Fibroblast of the aortic adventitia (primary cell): Measurements from ENCODE around the gene CECR2. TPM values are rescaled to one million over a fixed set of nuclear protein-coding genes. Genes with fewer than 3 reads are reported as not detected.

Experiments
- DNase-seq: peaks from one replicate; pipeline ENCODE4 v3.0.0-alpha.2; 2010; ENCODE audit warnings: low read depth
- H3K4me3 ChIP-seq: 2 replicates; pipeline ENCODE4 v1.5.1; 2011; ENCODE audit warnings: low read depth, mild to moderate bottlenecking, control low read depth, low read length, moderate library complexity
- total RNA-seq: library from RNA; depleted of rRNA; stranded (reverse); fragments of >200 nt; gene quantifications from 2 replicates; pipeline ENCODE4 v1.2.3, GENCODE V29; 2012; ENCODE audit warnings: low replicate concordance
- TF ChIP-seq, protein P1 (sequence below): IDR thresholded peaks from 2 replicates; pipeline ENCODE4 v1.5.1; 2011; ENCODE audit warnings: mild to moderate bottlenecking, low read length, control low read depth, inconsistent platforms; ENCODE audit not compliant: insufficient read depth

CECR2 gene
- total RNA-seq, 1 donor = not detected

DNA sequence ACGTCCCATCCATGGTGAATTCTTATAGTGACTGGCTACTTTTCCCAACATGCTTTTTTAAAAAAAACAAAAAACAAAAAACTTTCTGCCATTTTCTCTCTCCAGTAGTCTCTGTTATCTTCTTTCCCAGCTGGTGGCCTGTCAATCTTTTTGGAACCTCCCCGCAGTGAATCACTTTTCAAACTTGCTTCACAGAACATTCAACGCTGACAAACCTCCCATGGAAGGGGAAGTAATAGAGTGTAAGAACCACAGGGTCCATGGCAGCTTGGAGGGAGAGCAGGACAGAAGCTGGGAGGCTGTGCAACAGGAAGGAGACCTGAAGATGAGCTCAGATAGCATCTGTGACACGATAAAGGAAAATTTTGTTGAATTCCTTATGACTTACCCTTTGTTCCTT, 9.8 kb upstream of the CECR2 start:
- no peak for DNase-seq
- TF ChIP-seq, protein P1, sequence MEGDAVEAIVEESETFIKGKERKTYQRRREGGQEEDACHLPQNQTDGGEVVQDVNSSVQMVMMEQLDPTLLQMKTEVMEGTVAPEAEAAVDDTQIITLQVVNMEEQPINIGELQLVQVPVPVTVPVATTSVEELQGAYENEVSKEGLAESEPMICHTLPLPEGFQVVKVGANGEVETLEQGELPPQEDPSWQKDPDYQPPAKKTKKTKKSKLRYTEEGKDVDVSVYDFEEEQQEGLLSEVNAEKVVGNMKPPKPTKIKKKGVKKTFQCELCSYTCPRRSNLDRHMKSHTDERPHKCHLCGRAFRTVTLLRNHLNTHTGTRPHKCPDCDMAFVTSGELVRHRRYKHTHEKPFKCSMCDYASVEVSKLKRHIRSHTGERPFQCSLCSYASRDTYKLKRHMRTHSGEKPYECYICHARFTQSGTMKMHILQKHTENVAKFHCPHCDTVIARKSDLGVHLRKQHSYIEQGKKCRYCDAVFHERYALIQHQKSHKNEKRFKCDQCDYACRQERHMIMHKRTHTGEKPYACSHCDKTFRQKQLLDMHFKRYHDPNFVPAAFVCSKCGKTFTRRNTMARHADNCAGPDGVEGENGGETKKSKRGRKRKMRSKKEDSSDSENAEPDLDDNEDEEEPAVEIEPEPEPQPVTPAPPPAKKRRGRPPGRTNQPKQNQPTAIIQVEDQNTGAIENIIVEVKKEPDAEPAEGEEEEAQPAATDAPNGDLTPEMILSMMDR = no peak
- H3K4me3 ChIP-seq = no peak overlapping the region

DNA sequence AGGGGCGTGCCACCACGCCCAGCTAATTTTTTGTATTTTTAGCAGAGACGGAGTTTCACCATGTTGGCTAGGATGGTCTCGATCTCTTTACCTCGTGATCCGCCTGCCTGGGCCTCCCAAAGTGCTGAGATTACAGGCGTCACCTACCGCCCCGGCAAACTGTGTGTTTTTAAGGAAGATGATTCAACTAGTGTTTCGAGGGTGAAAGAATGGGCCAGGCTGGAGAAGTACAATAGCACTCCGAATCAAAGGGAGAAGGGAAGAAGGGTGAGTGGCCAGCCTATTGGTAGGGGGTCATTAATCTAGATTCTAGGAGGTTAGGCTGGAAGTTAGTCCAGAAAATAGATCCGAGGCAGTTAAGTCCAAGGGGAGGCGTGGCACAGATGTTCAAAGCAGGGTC, 2.9 kb upstream of the CECR2 start:
- H3K4me3 ChIP-seq = no peak overlapping the region
- TF ChIP-seq, protein P1 = no peak
- DNase-seq = no peak

DNA sequence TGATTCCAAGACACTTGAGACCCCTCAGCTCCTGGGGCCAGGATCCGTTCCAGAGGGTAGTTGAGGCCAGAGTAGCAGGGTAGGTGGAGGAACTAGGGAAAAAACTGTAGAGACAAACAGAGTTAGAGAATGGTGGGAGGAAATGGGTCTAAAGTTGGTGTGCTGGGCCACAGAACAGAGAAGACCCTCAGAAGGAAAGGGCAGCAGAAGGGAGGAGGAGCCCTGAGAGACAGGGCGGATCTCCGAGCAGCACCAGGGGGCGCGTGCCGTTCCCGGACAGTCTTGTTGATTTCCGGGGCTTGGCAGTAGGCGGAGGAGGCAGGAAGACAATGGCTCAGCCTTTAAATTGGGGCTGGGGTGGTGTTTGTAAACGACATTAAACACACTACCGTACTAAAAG, 2.4 kb upstream of the CECR2 start:
- no peak for DNase-seq
- H3K4me3 ChIP-seq = no peak overlapping the region
- TF ChIP-seq, protein P1 = no peak

DNA sequence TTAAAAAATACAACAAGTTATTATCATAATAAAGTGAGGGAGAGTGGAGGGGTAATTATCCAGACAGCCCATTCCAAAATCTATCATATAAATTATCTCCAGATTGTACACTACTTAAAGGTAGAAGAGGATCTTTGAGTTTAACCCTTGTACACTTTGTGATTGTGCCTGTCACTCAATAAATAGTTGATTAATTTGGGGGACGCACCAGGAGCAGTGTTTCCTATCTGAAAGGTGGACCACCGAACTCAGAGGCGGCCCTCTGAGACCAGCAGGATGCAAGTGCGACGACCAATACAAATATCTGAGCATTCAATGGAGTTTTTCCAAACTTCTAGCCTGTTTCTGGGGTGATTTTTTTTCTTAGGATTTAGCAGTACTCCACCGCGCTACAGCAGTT, 1.1 kb upstream of the CECR2 start:
- DNase-seq = no peak
- no peak overlapping the region for H3K4me3 ChIP-seq
- TF ChIP-seq, protein P1 = no peak

DNA sequence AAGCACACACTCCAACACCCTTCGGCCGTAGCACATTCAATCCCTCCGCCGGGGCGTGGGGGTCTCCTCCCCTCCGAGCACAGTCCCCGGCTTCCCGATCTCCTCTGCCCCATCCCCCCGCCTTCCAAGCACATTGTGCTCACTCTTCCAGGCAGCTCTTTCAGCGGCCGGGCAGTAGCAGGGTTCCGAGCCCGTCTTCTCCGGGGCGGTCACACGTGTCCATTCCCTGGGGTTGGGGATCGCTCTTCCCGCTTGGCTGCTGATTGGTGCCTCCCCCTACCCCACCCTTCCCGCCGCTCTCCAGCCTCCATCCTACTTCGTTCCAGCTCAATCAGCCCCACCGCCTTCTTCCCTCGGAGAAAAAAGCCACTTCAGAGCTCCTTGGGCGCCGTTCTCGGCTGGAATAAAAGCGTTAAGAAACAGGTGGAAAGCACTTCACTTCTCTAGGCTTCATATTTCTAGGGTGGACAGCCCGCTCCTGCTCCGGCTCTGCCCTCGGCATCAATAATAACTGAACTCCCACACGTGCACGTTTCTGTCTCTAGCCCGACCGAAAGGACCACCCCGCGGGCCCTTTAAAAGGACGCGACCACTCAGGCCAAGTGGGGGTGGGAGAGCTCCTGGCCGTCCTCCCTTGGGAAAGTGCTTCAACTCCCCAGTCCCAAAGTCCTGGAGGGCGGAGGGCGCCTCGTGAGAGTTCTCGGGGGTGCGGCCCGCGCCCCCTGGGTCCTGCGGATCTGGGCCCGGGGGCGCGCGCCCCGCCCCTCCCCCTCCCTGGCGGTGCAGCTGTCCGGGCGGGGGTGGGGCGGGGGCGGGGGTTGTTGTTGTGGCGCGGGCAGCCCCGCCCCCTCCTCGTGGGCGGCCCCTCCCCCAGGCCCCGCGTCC, 464 bp upstream of the CECR2 start:
- no peak for DNase-seq
- H3K4me3 ChIP-seq = no peak overlapping the region

DNA sequence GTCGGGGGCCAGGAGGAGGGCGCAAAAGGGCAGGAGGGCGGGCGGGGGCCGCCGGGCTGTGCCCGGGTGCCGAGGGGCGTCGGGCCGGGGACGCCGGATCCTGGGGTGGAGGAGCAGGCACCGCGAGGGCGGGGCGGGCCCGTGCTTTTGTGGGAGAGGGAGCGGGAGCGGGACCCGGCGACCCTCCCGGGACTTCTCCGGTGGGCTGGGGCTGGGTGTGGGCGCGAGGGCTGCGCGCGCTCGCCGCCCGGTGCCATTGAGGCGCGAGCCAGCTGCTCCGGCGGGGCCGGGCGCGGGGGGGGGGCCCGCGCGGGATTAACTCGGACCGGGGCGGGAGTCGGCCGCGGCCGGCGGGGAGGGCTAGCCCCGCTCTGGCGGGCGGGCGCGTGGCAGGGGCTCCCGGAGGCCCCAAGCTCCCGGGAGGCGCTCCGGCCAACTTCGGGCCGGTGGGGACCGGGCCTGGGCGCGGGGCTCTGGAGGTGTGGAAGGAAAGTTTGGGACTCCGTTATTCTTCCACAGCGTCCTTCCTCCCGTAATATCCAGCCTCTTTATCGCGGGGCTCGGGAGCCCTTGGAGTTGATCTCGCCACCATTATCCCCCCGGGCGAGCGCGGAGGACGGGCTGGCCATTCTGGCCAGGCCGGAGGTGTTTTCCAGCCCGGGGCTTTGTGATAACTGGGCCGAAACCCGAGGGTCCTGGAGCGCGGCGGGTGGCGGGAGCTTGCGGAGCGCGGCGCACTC, 936 bp downstream of the CECR2 start:
- DNase-seq = no peak
- no peak overlapping the region for H3K4me3 ChIP-seq
- TF ChIP-seq, protein P1 = no peak

More for the DNA sequence above, 464 bp upstream of the CECR2 start:
- TF ChIP-seq, protein P1 = no peak
